ENCODE data around the gene RBMS2. TPM values are rescaled to one million over a fixed set of nuclear protein-coding genes. Genes with fewer than 3 reads are reported as not detected.
A peak's percentile ranks its signal among the peaks of the same experiment; 100 is the strongest.

The RBMS2 gene
- total RNA-seq, 4 donors from 2014 or later = 4.0 to 16.8 (median 6.8) TPM

GRCh38 chr12:56630180-56630632, 108.6 kb downstream of the RBMS2 start, which contains the start of gene BAZ2A:
TSS of gene BAZ2A (minus strand) at chr12:56630326. CDS start at chr12:56617530, 12,796 bp downstream.
- H3K4me1 ChIP-seq = peaks cover 38 to 85% (median 56%) of the 10 kb centered on the region in 3 donors
- DNase-seq = no peak
- no peaks in the 10 kb centered on the region for H3K9me3 ChIP-seq
- intact Hi-C loops (cut with DNase I) = no loop called here
- H3K4me3 ChIP-seq = peak within 1 kb of the TSS; percentile 84 to 100 (median 99)
- peak within 1 kb of the TSS; percentile 96 to 99 (median 98) for H3K27ac ChIP-seq
- peak in 1 of 6 experiments; percentile 2 for TF ChIP-seq CTCF (IDR thresholded peaks at IDR 0.05)
- no peak for TF ChIP-seq POLR2A (IDR thresholded peaks at IDR 0.05)
- 0% methylated on average over 1 of the region's 31 CpGs; no CpG with 5 or more reads in 1 of the 2 donors for WGBS, 2 donors
- H3K27me3 ChIP-seq = no peaks in the 10 kb centered on the region
- peaks cover 0 to 22% (median 5%) of the 10 kb centered on the region in 3 donors for H3K36me3 ChIP-seq

GRCh38 chr12:56631790-56632700, 110.4 kb downstream of the RBMS2 start:
- H3K4me1 ChIP-seq = peaks cover 46 to 90% (median 56%) of the 10 kb centered on the region in 3 donors
- intact Hi-C loops (cut with DNase I) = no loop called here
- 5 to 7% methylated on average over 6 to 10 of the region's 13 CpGs for WGBS, 2 donors
- peak overlapping the region in 3 of 4 donors; percentile 27 to 95 (median 86) for H3K4me3 ChIP-seq
- H3K9me3 ChIP-seq = no peaks in the 10 kb centered on the region
- H3K27me3 ChIP-seq = no peaks in the 10 kb centered on the region
- DNase-seq = no peak
- no peak for TF ChIP-seq CTCF (IDR thresholded peaks at IDR 0.05)
- TF ChIP-seq POLR2A (IDR thresholded peaks at IDR 0.05) = peak in 1 of 4 donors; percentile 26
- peaks cover 0 to 9% (median 2%) of the 10 kb centered on the region in 3 donors for H3K36me3 ChIP-seq
- H3K27ac ChIP-seq = peak overlapping the region; percentile 97 to 99 (median 98)

- H3K4me1 ChIP-seq = peaks cover 48 to 90% (median 56%) of the 10 kb centered on the region in 3 donors
- WGBS, 2 donors = 38 to 40% methylated on average over 1 to 3 of the region's 4 CpGs
- no peak for DNase-seq
Measured at GRCh38 chr12:56632701-56633467, 111.3 kb downstream of the RBMS2 start.

GRCh38 chr12:56633468-56634241, 112.0 kb downstream of the RBMS2 start:
- no peaks in the 10 kb centered on the region for H3K27me3 ChIP-seq
- TF ChIP-seq CTCF (IDR thresholded peaks at IDR 0.05) (no peak), POLR2A (IDR thresholded peaks at IDR 0.05) (peak in 1 of 4 donors; percentile 8)
- no peak for DNase-seq
- peak overlapping the region; percentile 59 to 95 (median 89) for H3K4me3 ChIP-seq
- 38 to 47% methylated on average over 7 to 9 of the region's 12 CpGs for WGBS, 2 donors
- peaks cover 7 to 14% (median 13%) of the 10 kb centered on the region in 3 donors for H3K36me3 ChIP-seq
- peaks cover 48 to 90% (median 52%) of the 10 kb centered on the region in 3 donors for H3K4me1 ChIP-seq
- intact Hi-C loops (cut with DNase I) = no loop called here
- H3K9me3 ChIP-seq = no peaks in the 10 kb centered on the region
- peak overlapping the region; percentile 97 to 99 (median 98) for H3K27ac ChIP-seq

More at GRCh38 chr12:56632701-56633467, 111.3 kb downstream of the RBMS2 start:
- Histone ChIP-seq H3K27me3 (no peaks in the 10 kb centered on the region), H3K36me3 (peaks cover 0 to 6% (median 5%) of the 10 kb centered on the region in 3 donors), H3K4me3 (peak overlapping the region in 3 of 4 donors; percentile 27 to 95 (median 86)), H3K27ac (peak overlapping the region; percentile 97 to 99 (median 98)), H3K9me3 (no peaks in the 10 kb centered on the region)
- TF ChIP-seq POLR2A (IDR thresholded peaks at IDR 0.05) (no peak), CTCF (IDR thresholded peaks at IDR 0.05) (no peak)
- intact Hi-C loops (cut with DNase I) = no loop called here
